NK-92 (cell line): ENCODE measurements around the gene ARSA.

ENCODE experiments used
- DNase-seq: peaks from one replicate; lab custom pipeline; 2025; ENCODE audit not compliant: unreplicated experiment; lab: John Stamatoyannopoulos, UW

Gene ARSA

DNA sequence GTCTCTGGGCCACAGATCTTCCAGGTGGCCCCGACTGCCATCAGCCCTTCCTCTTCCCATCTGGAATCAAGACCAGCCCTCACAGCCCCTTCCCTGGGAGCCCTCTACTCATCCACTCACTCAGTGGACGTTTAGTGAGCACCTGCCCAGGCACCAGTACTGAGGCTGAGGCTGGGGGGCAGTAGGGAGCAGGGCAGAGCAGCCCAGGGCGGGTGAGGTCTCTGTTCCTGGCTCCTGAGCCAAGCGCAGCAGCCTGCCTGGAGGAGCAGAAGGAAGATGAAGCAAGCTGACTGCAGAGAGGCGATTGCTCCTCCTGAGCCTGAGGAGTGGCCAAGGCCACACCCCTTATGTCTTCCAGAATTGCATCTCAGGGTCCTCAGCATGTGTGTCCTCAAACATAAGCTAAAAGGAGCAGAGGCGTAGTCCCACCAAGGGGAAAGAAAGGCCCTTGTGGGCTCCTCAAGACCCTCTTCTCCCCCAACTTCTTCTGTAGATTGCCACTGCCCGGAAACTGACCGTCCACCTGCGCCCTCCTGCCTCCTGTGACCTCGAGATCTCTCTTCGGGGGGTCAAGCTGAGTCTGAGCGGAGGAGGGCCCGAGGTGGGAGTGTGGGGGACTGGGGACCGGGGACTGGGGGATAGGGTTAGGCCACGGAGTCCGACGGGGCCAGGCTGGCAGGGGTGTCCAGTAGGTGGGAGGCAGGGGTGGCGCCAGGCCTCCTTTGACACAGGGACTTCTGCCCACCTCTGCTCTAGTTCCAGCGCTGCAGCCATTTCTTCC, 21.6 kb downstream of the ARSA start:
- no peak for DNase-seq

DNA sequence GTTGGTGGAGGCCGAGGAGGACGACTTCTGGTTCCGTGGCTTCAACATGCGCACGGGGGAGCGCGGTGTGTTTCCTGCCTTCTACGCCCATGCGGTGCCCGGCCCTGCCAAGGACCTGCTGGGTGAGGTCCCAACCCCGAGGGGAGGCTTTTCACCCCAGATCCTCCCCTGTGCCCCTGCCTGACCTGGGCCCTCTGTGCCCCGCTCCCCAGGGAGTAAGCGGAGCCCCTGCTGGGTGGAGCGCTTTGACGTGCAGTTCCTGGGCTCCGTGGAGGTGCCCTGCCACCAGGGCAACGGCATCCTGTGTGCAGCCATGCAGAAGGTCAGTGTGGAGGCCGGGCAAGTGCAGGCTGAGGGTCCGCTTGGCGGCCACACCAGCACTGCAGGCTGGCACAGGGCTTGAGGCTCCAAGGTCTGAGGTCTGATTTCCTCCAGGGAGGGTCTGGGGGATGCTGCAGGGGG, 22.3 kb downstream of the ARSA start:
- DNase-seq = no peak

DNA sequence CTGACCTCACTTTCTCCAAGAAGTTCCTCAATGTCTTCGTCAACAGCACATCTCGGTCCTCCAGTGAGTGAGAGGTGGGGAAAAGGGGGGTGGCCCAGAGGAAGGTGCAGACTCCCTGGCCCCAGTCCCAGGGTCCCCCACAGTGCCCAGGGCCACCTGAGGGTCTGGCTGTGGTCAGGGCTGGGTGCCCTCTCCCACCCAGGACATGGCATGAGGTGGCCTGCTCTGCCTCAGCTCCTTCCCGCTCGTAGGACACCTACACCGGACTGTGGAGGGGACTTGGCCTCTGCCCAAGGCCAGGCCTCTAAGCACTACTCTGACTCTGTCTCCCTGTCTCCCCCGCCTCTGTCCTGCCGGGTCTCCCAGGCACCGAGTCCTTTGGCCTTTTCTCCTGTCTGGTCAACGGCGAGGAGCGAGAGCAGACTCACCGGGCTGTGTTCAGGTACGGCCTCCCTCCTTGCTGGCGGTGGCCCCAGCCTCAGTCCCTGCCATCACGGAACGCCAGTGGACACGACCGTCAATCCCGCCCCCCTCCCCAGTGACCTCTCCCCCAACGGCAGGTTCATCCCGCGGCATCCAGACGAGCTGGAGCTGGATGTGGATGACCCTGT, 22.8 kb downstream of the ARSA start:
- no peak for DNase-seq

DNA sequence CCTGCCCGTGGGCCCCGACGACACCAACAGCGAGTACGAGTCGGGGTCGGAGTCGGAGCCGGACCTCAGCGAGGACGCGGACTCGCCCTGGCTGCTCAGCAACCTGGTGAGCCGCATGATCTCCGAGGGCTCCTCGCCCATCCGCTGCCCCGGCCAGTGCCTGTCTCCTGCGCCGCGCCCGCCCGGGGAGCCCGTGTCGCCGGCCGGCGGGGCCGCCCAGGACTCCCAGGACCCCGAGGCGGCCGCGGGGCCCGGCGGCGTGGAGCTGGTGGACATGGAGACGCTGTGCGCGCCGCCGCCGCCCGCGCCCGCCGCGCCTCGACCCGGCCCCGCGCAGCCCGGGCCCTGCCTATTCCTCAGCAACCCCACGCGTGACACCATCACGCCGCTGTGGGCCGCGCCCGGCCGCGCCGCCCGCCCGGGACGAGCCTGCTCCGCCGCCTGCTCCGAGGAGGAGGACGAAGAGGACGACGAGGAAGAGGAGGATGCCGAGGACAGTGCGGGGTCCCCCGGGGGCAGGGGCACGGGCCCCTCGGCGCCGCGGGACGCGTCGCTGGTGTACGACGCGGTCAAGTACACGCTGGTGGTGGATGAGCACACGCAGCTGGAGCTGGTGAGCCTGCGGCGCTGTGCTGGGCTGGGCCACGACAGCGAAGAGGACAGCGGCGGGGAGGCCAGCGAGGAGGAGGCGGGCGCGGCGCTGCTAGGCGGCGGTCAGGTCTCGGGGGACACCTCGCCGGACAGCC, 23.5 kb downstream of the ARSA start:
- no peak for DNase-seq

DNA sequence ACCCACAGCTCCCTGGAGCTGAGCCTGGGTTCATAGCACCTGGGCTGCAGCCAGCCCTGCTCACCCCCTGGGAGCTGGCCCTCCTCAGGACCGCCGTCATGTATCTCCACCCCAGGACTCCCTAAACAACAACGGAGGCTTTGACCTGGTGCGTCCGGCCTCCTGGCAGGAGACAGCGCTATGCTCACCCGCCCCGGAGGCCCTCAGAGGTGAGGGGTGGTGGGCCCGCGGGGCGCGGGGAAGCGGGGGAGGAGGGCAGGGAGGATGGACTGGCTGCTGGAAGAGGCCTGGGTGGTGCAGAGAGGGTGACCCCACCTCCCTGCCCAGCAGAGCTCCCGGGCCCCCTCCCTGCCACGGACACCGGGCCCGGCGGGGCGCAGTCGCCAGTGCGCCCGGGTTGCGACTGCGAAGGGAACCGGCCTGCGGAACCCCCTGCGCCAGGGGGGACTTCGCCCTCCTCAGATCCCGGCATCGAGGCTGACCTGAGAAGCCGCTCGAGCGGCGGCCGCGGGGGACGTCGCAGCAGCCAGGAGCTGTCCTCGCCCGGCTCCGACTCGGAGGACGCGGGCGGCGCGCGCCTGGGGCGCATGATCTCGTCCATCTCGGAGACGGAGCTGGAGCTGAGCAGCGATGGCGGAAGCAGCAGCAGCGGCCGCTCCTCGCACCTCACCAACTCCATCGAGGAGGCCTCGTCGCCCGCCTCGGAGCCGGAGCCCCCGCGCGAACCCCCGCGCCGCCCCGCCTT, 24.3 kb downstream of the ARSA start:
- DNase-seq = no peak

DNA sequence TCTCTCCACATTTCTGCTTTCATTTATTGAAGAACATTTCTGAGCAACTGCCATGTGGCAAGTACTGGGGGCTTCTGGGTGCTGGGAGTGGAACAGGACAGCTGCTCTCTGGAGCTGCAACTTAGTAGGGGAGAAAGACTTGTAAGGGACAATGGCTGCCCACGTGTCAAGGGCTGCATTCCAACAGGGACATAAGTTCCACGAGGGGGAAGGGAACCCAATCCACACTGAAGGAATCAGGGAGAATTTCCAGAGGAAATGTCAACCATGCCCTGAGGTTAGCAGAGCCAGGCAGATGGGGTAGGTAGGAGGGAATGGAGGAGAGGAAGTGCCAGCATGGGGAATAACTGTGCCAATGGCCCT, 25.6 kb downstream of the ARSA start:
- no peak for DNase-seq

DNA sequence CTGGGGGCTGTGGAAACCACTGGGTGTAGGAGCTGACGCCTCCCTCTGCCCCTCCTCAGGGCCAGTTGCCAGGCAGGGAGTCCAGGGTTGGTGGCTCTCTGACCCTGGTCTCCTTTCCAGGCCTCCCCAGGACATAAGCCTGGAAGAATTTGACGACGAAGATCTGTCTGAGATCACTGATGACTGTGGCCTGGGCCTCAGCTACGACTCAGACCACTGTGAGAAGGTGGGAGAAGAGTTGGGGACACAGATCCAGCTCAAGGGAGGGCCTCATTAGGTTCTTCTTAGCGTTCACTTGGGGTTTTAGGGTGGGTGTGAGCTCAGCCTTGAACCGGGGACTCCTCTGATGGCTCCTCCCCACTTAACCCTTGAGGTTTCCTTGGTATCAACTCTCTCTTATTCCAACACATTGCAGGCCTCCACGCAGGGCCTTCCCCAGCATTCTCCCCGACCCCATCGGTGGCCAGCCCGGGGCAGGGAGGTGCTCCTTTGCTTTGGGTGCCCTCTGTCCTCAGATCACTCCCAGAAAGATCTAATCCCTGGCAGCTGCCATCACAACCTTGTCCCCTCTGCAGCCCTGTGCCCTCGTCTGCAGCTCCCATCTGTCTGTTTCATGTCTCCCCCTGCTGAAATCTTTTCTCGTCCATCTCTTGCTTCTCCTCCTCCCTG, 26.1 kb downstream of the ARSA start:
- no peak for DNase-seq

DNA sequence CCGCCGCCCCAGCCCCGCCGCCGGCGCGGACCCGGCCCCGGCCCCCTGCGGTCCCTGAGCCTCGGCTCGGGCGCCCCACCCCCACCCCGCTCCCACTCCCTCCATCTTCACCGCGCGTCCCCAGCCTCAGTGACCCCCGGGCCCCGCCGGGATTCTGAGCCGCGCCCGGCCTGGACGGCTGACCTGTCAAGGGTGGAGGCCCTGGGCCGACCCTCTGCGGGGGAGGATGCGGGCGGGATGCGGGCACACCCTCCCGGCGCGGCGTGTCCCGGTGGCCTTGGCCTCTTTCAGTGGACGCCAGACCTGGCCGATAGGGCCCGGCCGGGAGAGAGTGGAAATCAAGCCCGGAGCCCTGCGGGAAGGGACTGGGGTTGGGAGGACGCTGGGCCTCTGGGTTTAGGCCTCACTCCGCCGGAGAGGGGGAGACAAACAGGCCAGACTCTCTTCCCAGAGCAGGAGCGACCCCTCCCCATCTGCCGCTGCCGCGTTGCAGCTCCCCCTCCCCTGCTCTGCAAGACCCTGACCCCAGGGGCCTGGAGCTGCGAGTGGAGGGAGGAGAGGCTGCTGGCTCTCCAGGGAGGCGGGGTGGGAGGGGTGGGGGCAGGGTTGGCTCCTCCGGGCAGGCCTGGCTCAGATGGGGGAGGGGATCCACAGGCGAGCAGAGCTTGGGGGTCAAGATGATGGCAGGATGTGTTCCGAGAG, 26.8 kb downstream of the ARSA start:
- no peak for DNase-seq

DNA sequence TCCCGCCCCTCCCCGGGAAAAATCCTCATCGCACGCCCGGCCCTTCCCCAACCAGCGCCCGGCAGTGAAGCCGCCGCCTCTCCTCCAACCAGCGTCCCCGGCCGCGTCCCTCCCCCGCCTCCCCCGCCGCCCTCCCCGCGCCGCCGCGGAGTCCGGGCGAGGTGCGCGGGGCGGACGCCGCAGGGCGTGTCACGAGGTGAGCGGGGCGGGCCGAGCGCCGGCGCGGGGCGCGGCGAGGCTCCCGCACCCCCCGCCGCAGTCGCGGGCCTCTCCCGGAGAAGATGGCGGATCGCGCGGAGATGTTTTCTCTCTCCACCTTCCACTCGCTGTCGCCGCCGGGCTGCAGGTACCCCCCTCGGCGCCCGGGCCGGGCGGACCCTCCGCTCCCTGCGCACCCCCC, 27.4 kb downstream of the ARSA start, which contains the start of gene MAPK8IP2:
MAPK8IP2 (plus strand) TSS at position 256 of the 400 bp plus-strand sequence; CDS start at position 282, 26 bp downstream.
- DNase-seq = no peak

DNA sequence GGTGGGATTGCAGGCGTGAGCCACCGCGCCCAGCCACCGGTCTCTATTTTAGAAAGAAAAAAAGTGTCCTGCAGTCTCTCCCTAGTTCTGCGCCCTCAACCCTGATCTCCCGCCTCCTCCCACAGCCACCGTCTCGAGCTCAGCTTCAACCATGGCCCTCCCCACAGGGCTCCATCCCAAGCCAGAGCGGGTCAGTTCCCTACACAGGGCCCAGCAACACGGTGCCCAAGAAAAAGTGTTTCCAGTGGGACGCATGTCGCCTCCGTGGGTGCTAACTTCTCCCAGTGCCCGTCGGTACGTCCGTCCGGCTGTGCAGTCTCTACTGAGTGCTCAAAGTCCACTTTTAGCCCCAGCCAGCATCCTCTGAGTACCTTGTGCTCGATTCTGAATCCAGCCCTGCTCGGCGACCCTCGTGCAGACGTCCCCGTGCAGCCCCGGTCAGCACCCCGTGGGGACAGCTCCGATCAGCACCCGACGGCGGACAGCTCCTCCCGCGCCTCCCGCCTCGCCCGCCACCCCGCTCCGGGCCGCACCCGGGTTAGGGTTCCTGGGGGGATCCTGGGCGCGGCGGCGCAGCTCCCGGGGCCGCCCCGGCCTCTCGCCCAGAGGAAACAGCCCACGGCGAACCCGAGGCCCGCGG, 28.0 kb downstream of the ARSA start:
- no peak for DNase-seq

DNA sequence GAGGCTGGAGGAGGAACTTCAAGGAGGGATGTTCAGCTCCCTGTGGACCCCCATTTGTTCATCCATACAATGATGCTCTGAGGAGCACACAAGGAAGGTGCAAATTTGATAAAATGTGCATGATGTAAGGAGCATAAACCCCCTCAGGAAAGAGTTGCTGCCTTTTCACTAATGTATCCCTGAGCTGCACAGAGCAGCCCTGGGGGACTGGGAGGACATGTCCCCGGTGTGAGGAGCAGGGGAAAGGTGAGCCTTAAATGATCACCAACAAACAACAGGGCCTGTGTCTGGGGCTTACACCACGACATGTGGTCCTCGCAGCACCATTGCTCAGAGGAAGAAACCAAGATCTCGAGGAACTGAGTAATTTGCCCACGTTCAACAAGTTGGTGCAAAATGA, 30.9 kb downstream of the ARSA start:
- DNase-seq = no peak

DNA sequence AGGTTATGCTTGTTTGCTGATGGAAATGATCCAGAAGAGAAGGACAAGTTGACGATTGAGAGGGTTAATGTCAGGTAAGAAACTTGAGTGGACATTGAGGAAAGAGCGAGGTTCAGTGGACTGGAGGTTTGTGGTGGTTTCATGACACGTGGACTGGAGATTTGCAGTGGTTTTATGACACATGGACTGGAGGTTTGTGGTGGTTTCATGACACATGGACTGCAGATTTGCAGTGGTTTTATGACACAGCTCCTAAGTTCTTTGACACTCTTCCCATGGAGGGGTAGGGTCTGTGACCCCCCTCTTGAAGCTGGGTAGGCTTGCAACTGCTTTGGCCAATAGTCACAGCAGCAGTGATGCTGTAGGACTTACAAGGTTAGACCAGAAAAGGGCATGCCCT, 32.8 kb downstream of the ARSA start:
- no peak for DNase-seq

DNA sequence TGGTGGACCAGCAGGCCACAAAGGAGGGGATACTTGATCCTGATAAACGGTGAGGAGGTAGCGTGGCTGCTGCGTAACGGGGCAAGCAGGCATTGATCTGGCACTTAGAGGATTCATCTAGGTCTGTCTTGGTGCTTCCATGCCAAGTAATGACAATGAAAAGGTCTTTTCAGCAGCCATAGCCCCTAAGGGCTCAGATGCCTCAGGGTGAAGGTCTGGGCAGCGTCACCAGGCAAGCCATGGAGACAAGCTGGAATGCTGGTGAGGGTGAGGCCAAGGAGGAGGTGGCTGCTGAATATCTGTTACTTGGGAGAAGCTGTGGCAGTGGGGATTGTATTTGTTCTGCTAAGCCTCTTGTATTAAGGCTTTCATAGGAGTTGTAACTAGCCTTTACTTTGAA, 40.5 kb downstream of the ARSA start:
- DNase-seq = no peak

DNA sequence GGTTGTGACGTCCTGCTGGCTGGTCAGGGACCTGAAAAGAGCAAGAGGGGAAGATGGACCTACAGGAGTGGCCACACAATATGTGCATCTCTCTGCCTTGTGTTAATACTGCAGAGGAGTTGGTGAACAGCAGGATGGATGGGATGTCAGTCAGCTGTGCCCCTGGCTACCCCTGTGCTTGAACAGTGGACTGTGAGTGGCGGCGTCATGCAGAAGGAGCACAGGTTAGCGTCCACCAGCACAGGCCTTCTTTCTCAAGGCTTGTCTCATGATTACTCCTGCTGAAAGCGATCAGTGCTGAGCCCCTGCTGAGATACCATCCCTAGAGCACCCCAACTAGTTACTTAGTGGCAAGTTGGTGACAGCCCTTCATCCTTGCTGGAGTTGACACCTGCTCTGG, 41.5 kb downstream of the ARSA start:
- no peak for DNase-seq

DNA sequence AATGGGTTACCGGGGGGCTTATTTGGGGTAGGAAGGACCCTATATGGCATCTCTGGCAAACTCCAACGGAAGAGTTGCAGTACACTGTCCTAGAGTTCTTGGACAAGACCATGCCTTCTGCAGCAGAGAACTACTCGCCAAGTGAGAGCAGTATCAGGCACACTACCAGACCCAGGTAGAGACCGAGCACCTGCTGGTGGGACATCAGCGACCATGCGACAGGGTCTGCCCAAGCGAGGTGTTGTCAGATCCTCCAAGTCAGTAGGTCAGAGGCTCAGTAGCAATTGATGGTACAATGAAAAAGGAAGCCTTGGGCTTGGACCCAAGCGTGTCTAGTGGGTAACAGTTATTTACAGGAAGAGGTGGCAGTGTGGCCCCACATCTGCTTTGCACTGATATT, 42.2 kb downstream of the ARSA start:
- DNase-seq = no peak

DNA sequence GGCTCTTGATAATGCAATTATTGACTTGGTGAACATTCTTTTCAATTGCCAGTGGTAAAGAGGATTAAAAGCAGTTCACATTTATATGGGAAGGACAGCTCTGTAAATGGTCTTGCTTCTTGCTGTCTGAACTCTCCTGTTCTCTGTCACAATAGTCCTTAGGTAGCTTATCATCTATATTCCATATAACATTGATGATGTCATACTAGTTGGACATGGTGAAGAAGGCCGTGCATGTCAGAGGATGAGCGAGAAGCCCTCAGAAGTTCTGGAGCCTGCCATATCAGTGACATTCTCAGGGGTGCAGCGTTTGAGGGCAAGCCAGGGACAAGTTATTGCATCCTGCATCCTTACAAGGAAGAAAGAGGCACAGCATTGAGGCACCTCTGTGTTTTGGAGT, 42.7 kb downstream of the ARSA start:
- no peak for DNase-seq

DNA sequence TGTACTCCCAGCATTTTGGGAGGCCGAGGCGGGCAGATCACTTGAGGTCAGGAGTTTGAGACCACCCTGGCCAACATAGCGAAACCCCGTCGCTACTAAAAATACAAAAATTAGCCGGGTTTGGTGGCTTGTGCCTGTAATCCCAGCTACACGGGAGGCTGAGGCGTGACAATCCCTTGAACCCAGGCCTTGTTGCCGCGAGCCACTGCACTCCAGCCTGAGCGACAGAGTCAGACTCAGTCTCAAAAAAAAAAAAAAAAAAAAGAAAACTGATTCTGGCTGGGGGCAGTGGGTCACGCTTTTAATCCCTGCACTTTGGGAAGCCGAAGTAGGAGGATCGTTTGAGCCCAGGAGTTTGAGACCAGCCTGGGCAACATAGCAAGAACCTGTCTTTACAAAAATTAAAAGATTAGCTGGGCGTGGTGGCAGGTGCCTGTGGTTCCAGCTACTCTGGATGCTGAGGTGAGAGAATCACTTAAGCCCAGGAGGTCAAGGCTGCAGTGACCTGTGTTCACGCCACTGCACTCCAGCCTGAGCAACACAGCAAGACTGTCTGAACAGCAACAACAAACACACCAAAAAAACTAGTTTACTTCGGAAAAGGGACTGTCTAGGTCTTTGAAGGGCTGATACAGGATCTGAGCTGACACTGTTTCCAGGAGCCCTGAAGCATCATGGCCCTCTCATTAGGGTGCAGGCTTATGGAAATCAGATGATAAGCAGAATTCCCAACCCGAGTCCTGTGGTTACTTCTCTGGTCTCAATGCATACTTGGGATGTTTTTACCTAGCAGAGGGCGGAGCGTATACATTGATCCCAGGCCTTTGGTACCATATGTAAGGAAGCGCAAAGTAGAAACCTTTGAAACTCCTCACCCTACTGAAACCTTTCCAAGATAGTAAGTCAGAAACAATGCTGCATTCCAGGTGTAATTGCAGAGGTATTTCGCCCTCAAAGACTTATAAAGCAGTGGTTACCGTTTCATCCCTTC, 43.6 kb downstream of the ARSA start:
- no peak for DNase-seq

DNA sequence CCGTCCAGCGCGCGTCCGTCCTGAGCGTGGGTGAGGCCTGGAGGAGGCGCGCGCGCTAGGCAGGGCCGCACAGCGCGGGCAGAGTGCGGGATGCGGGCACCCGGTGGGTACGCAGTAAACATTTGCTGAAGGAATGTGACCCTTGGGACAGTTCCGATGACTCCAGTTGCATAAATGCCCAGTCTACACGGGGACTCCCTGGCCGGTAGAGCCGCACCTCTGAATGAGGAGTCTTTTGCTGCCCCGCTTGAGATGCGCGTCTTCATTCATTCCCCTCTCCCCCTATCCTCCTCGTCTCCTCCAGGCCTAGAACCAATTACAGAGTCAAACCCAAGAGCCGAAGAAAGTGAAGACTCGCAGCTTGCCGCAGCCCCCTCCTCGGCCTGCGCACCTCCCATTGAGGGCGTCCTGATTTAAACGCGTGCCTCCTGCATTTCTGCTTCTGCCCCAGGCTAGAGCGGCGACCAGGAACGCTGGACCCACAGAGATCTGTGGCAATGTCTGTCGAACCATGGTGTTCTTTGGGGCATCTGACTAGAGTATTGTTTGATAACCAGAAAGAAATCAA, 44.6 kb downstream of the ARSA start:
- no peak for DNase-seq
